Activated CD8-positive, alpha-beta T cell treated with anti-CD3 and anti-CD28 coated beads, Interleukin-2, amount 10 ng/mL, durations not matched to agents 7 days and 5 days (primary cell): ENCODE results near the gene HPS6. TPM values are rescaled to one million over a fixed set of nuclear protein-coding genes. Genes with fewer than 3 reads are reported as not detected.
"Not testable (repeated sequence)": the region's sequence is repeated elsewhere in the genome, so short reads cannot be mapped to it uniquely, and the experiment has no call there.

Experiments
- ATAC-seq: fragments of 150-1000 bp; cut with Tn5 transposase; one replicate; pipeline ENCODE4 v1.10.0; 2021; ENCODE audit warnings: moderate library complexity
- CTCF ChIA-PET: fragments of 350-600 bp; sonication (Branson Sonifier 250); formaldehyde crosslinking; loops from one replicate; lab custom pipeline; 2021; ENCODE audit warnings: antibody characterized with exemption; lab: Charles Lee
- POLR2A ChIA-PET: fragments of 350-600 bp; sonication (Branson Sonifier 250); formaldehyde crosslinking; loops from one replicate; lab custom pipeline; 2021; ENCODE audit warnings: antibody characterized with exemption; lab: Charles Lee
- DNase-seq: peaks from one replicate; pipeline ENCODE4 v3.0.0-alpha.2; 2020
- H3K27ac Mint-ChIP-seq: one replicate; pipeline ENCODE4 v1.8.0; 2021; ENCODE audit warnings: mild to moderate bottlenecking, mixed read lengths
- H3K27me3 Mint-ChIP-seq: one replicate; pipeline ENCODE4 v1.8.0; 2021; ENCODE audit warnings: low read depth, mixed read lengths
- H3K36me3 Mint-ChIP-seq: one replicate; pipeline ENCODE4 v1.8.0; 2021; ENCODE audit warnings: low read depth, mixed read lengths
- H3K4me1 Mint-ChIP-seq: one replicate; pipeline ENCODE4 v1.8.0; 2021; ENCODE audit warnings: low read depth, mixed read lengths
- H3K4me3 Mint-ChIP-seq: one replicate; pipeline ENCODE4 v1.8.0; 2021; ENCODE audit warnings: mild to moderate bottlenecking, mixed read lengths
- H3K9me3 Mint-ChIP-seq: one replicate; pipeline ENCODE4 v1.8.0; 2022; ENCODE audit warnings: mixed read lengths; ENCODE audit not compliant: insufficient read depth
- total RNA-seq, 2 experiments: library from RNA; stranded (reverse); gene quantifications; one replicate each; pipeline ENCODE4 v1.2.3, GENCODE V29; 2021

HPS6 gene
- total RNA-seq, 2 experiments from 2014 or later, result 23.2 to 25.3 TPM

- H3K4me3 Mint-ChIP-seq, result no peak overlapping the region
- H3K36me3 Mint-ChIP-seq, result no peaks in the 10 kb centered on the region
- H3K4me1 Mint-ChIP-seq, result peaks cover 6% of the 10 kb centered on the region
- no peaks in the 10 kb centered on the region for H3K9me3 Mint-ChIP-seq
- no peak for DNase-seq
- ATAC-seq, result no peak
- CTCF ChIA-PET, result interaction anchor here (0.6 to 1.0 kb wide), 2 partner anchors 36 to 158 kb away, joined by 3 read pairs; no protein-coding TSS in a partner anchor
- H3K27ac Mint-ChIP-seq, result no peak overlapping the region
- POLR2A ChIA-PET, result no interaction called here
- no peaks in the 10 kb centered on the region for H3K27me3 Mint-ChIP-seq
Measured at GRCh38 chr10:102046095-102046494, 19.1 kb upstream of the HPS6 start.

GRCh38 chr10:102054881-102055646 is 10.1 kb upstream of the HPS6 start:
- POLR2A ChIA-PET, result interaction anchor here (0.7 to 2.0 kb wide), 5 partner anchors 12 to 239 kb away, joined by 3 to 6 read pairs (median 3); partner anchors contain the start of gene OGA
- Mint-ChIP-seq H3K27ac (peak overlapping the region; percentile 98), H3K36me3 (peaks cover 10% of the 10 kb centered on the region), H3K4me1 (peaks cover 39% of the 10 kb centered on the region), H3K4me3 (peak overlapping the region; percentile 98)
- not testable (repeated sequence) for H3K9me3 Mint-ChIP-seq, H3K27me3 Mint-ChIP-seq, ATAC-seq, DNase-seq
- CTCF ChIA-PET, result interaction anchor here (0.8 to 2.4 kb wide), 6 partner anchors 11 to 214 kb away, joined by 3 to 11 read pairs (median 4); no protein-coding TSS in a partner anchor

- Mint-ChIP-seq H3K36me3 (peaks cover 10% of the 10 kb centered on the region), H3K9me3 (no peaks in the 10 kb centered on the region), H3K27ac (peak within 1 kb of the TSS; percentile 98), H3K4me1 (peaks cover 39% of the 10 kb centered on the region), H3K27me3 (no peaks in the 10 kb centered on the region), H3K4me3 (peak within 1 kb of the TSS; percentile 98)
- POLR2A ChIA-PET, result interaction anchor here (0.9 to 2.0 kb wide), 4 partner anchors 11 to 240 kb away, joined by 3 to 6 read pairs (median 4); partner anchors contain the start of gene OGA
- ATAC-seq (peak; percentile 96), DNase-seq (peak; percentile 95)
- CTCF ChIA-PET, result interaction anchor here (0.8 to 2.4 kb wide), 6 partner anchors 10 to 215 kb away, joined by 3 to 11 read pairs (median 4); no protein-coding TSS in a partner anchor
Measured at GRCh38 chr10:102055647-102056419, 9.3 kb upstream of the HPS6 start, which contains the start of gene ARMH3. Gene ARMH3 (minus strand): TSS chr10:102056173. CDS start chr10:102040114, 16,059 bp downstream.

GRCh38 chr10:102059987-102060386 is 5.2 kb upstream of the HPS6 start:
- peaks cover 6% of the 10 kb centered on the region for H3K36me3 Mint-ChIP-seq
- no peaks in the 10 kb centered on the region for H3K27me3 Mint-ChIP-seq
- peaks cover 20% of the 10 kb centered on the region for H3K4me1 Mint-ChIP-seq
- H3K4me3 Mint-ChIP-seq, result no peak overlapping the region
- no peak overlapping the region for H3K27ac Mint-ChIP-seq
- CTCF ChIA-PET, result interaction anchor here (1.1 to 2.0 kb wide), 3 partner anchors 13 to 219 kb away, joined by 3 to 5 read pairs (median 4); no protein-coding TSS in a partner anchor
- ATAC-seq (no peak), DNase-seq (no peak)
- H3K9me3 Mint-ChIP-seq, result no peaks in the 10 kb centered on the region
- POLR2A ChIA-PET, result no interaction called here

- H3K4me1 Mint-ChIP-seq, result peaks cover 26% of the 10 kb centered on the region
- ATAC-seq, result no peak
- POLR2A ChIA-PET, result no interaction called here
Measured at GRCh38 chr10:102064503-102064867, 664 bp upstream of the HPS6 start.

GRCh38 chr10:102065561-102066398 is 631 bp downstream of the HPS6 start:
- ATAC-seq (peak; percentile 17), DNase-seq (peak; percentile 26)
- no peaks in the 10 kb centered on the region for H3K9me3 Mint-ChIP-seq
- H3K27me3 Mint-ChIP-seq, result no peaks in the 10 kb centered on the region
- peak overlapping the region; percentile 86 for H3K27ac Mint-ChIP-seq
- ChIA-PET POLR2A (interaction anchor here (0.6 to 1.2 kb wide), 4 partner anchors 15 to 247 kb away, joined by 3 to 6 read pairs (median 3); partner anchors contain the start of gene OGA), CTCF (interaction anchor here (0.7 to 5.7 kb wide), 6 partner anchors 10 to 253 kb away, joined by 3 to 44 read pairs (median 3); no protein-coding TSS in a partner anchor)
- peaks cover 26% of the 10 kb centered on the region for H3K4me1 Mint-ChIP-seq
- H3K36me3 Mint-ChIP-seq, result peaks cover 12% of the 10 kb centered on the region
- H3K4me3 Mint-ChIP-seq, result peak overlapping the region; percentile 85

More at GRCh38 chr10:102064503-102064867, 664 bp upstream of the HPS6 start:
- Mint-ChIP-seq H3K9me3 (no peaks in the 10 kb centered on the region), H3K27ac (peak overlapping the region; percentile 88), H3K27me3 (no peaks in the 10 kb centered on the region), H3K36me3 (peaks cover 11% of the 10 kb centered on the region), H3K4me3 (peak overlapping the region; percentile 80)
- DNase-seq, result no peak
- CTCF ChIA-PET, result interaction anchor here (1.6 kb wide), 1 partner anchor 223 kb away, joined by 4 read pairs; no protein-coding TSS in a partner anchor

GRCh38 chr10:102066399-102067088 is 1.4 kb downstream of the HPS6 start:
- CTCF ChIA-PET, result interaction anchor here (0.8 to 5.7 kb wide), 5 partner anchors 9 to 225 kb away, joined by 3 to 44 read pairs (median 3); no protein-coding TSS in a partner anchor
- H3K4me3 Mint-ChIP-seq, result peak overlapping the region; percentile 85
- H3K36me3 Mint-ChIP-seq, result peaks cover 12% of the 10 kb centered on the region
- H3K27me3 Mint-ChIP-seq, result no peaks in the 10 kb centered on the region
- H3K4me1 Mint-ChIP-seq, result peaks cover 26% of the 10 kb centered on the region
- H3K9me3 Mint-ChIP-seq, result no peaks in the 10 kb centered on the region
- H3K27ac Mint-ChIP-seq, result peak overlapping the region; percentile 86
- no peak for DNase-seq
- no peak for ATAC-seq
- POLR2A ChIA-PET, result interaction anchor here (0.6 to 1.1 kb wide), 3 partner anchors 10 to 33 kb away, joined by 3 to 5 read pairs (median 3); partner anchors contain the start of gene ARMH3

- CTCF ChIA-PET, result interaction anchor here (0.6 to 5.7 kb wide), 8 partner anchors 8 to 226 kb away, joined by 3 to 44 read pairs (median 4); no protein-coding TSS in a partner anchor
- Mint-ChIP-seq H3K27ac (peak overlapping the region; percentile 86), H3K9me3 (no peaks in the 10 kb centered on the region), H3K36me3 (peaks cover 12% of the 10 kb centered on the region), H3K4me1 (peaks cover 26% of the 10 kb centered on the region), H3K4me3 (peak overlapping the region; percentile 40), H3K27me3 (no peaks in the 10 kb centered on the region)
- DNase-seq (no peak), ATAC-seq (no peak)
- POLR2A ChIA-PET, result interaction anchor here (1.0 to 1.6 kb wide), 3 partner anchors 11 to 14 kb away, joined by 3 to 6 read pairs (median 5); partner anchors contain the start of gene ARMH3
Measured at GRCh38 chr10:102067091-102067916, 2.2 kb downstream of the HPS6 start.

GRCh38 chr10:102068216-102068615 is 3.1 kb downstream of the HPS6 start:
- no peak overlapping the region for H3K4me3 Mint-ChIP-seq

More at GRCh38 chr10:102068216-102068615, 3.1 kb downstream of the HPS6 start:
- Mint-ChIP-seq H3K27me3 (no peaks in the 10 kb centered on the region), H3K36me3 (peaks cover 12% of the 10 kb centered on the region), H3K27ac (no peak overlapping the region), H3K9me3 (no peaks in the 10 kb centered on the region), H3K4me1 (peaks cover 26% of the 10 kb centered on the region)
- no peak for ATAC-seq
- DNase-seq, result no peak
- ChIA-PET CTCF (interaction anchor here (0.6 to 5.7 kb wide), 8 partner anchors 24 to 465 kb away, joined by 3 to 44 read pairs (median 4); no protein-coding TSS in a partner anchor), POLR2A (interaction anchor here (1.6 kb wide), 1 partner anchor 12 kb away, joined by 6 read pairs; the partner anchor contains the start of gene ARMH3)
